NCI-H128 (cell line): ENCODE data around the gene WNK3.

Source experiments
- DNase-seq: peaks from one replicate; lab custom pipeline; 2025; ENCODE audit not compliant: unreplicated experiment; lab: John Stamatoyannopoulos, UW

WNK3 gene

DNA sequence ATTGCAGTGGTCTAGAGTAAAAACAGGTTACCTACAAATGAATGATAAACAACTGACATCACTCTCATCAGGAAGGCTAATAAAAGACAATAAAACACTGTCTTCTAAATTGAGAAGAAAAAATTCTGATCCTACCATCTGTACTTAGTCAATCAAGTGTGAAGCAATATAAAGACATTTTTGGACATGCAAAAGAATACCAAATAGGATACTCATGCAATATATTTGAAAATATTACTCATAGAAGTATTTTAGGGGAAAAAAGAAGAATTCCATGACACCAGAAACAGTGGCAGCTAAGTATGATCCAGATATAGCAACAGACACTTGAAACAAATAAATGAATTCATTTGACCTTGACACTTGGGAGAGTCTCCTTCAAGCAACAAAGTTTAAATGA is 111.0 kb downstream of the WNK3 start:
- DNase-seq: no peak

DNA sequence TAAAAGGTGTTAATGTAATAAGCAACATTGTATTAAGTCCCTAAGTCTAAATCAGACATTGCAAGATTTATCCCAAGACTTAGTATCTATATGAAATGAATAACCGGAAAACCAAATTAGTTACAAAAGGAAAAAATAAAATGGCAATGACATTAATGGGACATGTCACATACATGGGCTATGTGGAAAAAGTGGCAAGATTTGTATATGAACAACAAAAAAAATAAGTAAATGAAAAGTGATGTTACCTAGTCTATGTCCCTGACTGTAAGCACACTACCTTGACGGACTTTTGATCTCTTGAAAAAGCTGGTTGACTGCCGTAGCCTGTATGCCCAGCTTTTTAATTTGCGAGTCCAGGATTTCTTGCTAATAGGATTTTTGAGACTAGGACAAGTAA is 119.3 kb downstream of the WNK3 start:
- DNase-seq: no peak

DNA sequence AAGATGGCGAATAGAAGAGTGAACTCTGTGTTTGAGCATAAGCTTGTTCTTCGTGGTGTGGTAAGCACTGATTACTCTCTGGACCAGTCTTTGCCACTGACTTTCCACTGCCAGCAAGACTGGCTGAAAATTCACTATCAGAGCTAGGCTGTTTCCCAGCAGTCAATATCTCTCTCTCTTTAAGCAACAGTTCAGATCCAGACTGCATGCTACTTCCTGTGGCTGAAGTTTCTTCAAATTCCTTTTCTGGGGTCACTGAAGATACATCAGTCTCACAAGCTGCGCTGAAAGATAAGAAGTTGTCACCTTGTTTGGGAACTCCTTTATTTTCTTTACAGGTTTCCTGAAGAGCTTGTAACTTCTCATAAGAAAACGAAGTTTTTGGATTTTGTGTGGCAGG is 120.8 kb downstream of the WNK3 start:
- DNase-seq: no peak

DNA sequence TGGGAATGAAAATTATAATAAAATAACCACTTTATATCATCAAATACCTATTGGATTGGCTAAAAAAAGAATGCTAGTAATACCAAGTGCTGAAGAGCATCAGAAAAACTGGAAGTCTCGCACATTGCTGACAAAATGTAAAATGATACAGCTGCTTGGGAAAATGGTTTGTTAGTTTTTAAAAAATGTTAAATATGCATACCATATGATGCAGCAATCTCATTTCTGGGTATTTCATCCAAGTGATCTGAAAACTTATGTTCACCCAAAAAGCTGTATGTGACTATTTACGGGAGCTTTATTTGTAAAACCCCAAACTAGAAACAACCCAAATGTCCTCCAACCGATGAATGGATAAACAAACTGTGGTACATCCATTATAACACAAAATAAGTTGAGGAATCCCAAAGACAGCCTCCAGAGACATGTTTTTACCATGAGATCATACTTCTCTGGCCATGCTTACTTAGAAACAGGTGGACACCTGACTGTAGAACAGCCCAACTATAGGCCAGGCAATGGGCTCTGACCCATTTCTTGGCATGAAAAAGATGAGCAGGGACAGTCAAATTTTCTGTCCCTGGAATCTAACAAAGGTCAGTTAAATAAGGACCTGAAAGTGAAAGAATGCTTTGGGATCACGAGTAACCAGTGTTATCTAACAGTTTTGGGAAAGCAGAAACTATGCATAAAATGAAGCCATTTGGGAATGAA is 127.3 kb downstream of the WNK3 start:
- no peak for DNase-seq

DNA sequence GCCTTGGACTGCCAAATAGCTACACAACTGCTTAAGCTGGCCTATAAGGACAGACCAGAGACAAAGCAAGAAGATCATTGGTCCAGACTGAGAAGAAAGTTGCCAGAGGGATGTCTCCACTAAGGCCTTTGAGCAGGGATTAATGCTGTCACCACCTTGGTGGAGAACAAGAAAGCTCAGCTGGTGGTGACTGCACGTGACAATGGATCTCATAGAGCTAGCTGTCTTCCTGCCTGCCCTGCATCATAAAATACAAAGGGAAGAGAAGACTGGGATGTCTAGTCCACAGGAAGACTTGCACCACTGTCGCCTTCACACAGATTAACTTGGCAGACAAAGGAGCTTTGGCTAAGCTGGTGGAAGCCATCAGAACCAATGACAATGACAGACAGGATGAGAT is 134.3 kb downstream of the WNK3 start:
- no peak for DNase-seq

DNA sequence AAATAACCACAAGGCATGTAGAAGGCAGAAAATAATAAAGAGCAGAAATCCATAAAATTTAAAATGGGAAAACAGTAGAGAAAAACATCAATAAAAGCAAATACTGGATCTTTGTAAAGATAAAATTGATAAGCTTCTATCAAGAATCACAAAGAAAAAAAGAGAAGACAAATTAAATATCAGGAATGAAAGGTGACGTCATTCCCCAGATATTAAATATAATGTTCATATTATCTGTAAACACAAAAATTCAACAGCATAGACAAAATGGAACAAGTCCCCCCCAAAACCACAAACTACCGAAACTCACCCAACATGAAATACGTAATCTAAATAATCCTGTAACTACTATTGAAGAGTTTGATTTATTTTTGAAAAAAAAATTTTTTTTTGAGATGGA is 144.2 kb downstream of the WNK3 start:
- no peak for DNase-seq

DNA sequence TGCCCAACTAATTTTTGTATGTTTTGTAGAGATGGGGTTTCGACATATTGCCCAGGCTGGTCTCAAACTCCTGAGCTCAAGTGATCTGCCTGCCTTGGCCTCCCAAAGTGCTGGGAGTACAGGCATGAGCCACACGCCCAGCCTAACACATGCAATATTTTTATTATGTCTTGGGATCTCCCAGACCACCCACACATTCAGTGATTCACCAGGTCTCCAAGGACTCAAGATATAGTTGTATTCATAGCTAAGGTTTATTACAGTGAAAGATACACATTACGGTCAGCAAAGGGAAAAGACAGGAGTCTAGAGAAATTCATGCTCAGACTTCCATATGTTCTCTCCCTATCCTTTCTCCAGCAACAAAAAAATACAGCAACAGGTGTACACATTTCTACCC is 149.3 kb downstream of the WNK3 start:
- no peak for DNase-seq

DNA sequence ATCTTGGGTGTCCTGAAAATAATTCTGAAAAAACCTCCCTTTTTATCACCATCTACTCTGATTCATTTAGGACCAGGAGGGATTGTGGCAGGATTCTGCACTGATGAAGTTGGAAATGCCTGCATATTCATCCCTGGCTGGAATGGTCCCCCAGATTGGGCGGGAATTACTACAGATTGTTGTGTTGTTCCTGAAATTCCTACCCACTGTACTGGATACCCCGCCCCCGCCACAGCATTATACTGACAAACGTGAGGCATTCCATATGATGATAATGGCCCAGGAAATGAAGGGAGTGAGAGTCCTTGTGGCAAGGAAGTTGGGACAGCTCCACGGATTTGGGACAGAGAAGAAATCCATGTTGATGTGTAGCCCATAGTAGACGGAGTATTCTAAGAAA is 159.6 kb downstream of the WNK3 start:
- no peak for DNase-seq

DNA sequence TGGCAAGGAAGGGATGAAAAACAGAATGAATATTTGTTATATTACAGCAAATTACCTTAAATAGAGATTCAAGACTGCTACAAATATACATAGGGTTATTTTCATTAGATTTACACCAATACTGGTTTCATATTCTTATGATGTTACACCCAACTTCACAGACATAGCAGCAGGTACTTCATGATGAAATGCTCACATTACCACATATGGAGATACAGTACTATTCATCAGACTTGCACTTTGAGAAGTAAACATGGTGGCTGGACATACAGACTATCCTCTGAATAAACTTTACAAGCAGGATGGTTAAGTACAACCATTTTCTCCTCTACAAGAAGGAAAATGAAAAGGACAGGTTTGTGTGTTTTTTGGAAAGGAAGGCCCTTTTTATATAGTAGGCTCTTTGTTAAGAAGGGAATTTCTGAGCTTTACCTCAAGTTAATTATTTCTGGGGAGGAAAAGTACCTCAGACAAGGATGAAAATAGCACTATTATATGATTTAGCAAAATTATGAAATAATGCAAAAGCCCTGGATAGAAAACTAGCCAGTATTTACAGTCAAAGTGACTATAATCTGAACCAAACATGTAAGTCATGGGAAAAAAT is 162.8 kb downstream of the WNK3 start:
- DNase-seq: no peak

DNA sequence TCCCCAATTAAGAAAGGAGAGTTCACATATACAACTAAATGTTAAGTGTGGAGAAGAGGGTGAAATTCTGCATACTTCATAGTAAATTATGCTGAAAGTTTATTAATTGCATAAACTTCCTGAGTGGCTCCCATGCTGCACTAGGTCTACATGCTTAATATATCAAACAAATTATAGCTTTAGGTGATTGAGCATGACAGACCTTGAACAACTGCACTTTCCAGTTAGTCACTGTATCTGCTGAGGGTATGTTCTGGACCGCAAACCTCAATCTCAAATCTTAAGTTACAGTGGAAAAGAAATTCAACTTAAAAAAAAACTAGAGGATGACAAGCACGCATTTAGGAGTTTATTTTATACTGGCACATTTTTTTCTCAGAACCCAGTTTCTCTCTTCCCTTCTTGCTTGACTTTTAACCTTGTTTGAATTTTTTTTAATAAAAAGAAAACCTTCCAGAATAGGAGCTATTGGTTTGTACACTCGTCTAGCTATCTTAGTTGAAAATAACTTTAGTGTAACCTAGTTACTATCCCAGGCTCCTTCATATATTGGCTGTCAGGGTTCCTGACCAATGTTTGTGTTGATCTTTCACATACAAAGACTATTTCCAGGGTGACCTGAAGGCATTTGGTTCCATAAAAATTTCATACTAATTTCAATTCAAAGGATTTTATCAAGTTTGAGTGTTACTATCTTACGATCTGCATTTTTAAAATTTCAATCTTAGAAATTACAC is 164.6 kb downstream of the WNK3 start:
- no peak for DNase-seq

DNA sequence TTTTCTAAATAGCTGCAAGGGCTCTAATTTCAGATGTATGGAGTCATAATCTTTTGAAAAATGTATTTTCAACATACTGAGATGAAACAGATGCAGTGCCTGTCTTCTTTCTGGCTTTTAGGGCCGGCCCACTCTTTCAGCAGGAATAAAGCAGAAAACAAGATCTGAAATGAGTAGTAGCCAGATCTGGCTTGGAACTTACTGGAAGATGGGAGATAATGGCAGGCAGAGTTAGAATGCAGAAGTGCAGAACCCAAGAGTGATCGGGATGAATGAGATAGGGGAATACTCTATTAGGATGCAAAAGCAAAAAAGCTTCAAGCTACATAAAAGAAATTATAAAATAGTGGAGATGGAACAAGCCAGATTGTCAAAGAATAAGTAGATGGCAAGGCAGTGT is 173.4 kb downstream of the WNK3 start:
- no peak for DNase-seq

DNA sequence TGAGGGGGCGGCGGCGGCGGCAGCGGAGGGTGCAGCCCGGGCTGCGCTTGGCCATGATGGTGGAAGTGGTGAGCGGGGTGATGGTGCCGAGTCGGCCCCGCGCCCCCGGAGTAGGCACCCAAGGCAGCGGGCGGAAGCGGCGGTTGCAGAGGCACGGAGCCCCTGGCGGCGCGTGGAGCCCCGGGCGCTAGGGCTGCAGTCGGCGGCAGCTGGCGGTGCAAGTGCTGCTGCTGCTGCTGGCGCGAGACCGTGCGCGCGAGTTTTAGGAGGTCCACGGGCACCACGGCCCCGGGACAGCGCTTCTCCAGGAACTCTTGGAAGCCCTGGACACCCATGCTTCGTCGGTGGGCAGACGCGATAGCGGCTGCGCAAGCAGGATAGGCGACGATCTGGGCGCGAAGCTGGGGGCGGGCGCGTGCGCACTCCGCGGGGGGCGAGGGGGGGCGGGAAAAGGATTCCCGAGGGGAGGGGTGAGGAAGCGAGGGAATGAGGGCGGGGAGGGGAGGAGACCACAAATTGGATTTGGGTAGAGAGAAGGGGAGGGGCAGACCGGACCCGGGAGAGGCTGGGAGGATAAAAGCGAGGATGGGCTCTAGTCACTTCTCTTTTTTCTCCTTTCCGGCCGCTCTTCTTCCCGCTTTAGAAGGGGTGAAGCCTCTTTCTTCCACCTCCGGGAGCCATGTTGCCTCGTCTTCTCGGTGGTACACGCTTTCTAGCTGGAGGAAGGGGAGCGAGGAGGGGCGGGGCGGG is 174.8 kb downstream of the WNK3 start, which contains the start of gene FAM120C:
TSS of gene FAM120C (minus strand) at position 391 of the 750 bp plus-strand sequence. CDS start at position 335, 56 bp downstream.
- DNase-seq: no peak

DNA sequence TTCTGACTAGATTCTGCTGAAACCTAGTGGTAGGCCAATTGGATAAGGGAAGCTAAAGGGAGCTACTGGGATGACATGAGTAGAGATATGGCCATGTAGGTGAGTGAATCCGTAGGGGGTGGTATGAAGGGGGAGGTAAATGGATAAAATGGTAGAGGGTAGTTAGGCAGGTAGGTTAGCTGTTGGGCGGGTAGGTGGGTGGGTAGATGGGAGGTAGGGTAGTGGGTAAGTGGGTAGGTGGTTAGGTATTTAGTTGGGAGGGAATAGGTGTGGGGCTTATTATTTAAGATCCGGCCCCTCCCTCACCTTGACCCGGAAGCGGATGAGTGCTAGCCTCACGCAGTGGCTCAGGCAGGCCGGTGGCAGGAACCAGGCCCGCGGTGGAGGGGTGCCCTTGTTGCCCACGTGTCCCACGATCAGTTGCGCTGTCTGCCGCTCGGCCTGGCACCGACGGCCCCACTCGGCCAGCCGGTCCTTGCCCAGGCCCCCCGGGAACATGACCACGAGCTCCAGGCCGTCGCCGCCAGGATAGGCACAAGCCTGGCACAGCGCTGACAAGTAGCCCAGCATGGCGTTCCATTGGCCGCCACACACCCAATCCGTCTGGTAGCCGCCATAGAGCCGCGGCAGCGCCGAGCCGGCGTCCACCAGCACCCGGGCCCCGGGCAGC is 175.5 kb downstream of the WNK3 start:
- DNase-seq: no peak

DNA sequence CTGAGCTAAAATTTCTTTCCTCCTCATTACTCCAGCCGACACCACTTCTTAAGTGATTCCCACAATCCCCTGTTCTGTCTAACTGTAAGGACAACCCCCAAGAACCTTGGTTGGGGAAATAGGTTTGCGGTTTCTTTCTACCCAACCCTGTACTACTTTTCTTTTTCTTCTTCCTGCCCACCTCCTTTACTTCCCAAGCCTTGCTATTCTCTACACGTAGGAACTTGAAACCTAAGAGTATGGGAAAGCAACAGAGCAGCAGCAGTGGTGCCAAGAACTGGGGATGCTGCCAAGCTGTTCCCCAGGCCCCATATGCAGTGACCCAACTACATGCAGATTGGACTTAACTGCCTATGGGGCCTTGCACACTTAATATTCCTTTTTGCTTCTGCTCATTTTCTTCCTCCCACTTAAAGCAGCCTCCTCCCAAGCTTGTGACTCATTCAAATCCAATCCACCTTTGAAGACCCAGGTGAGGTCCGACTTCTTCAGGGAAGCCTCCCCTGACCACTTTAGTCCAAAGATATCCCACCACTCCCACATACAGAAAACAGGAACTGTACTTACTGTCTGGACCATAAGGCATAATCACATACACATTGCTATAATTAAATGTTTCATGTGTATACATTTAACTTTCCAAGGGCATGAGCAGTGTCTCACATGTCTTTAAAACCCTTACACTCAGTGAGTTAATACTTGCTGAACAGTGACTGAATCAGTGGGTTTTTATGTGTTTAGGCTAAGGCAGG is 176.5 kb downstream of the WNK3 start:
- no peak for DNase-seq

DNA sequence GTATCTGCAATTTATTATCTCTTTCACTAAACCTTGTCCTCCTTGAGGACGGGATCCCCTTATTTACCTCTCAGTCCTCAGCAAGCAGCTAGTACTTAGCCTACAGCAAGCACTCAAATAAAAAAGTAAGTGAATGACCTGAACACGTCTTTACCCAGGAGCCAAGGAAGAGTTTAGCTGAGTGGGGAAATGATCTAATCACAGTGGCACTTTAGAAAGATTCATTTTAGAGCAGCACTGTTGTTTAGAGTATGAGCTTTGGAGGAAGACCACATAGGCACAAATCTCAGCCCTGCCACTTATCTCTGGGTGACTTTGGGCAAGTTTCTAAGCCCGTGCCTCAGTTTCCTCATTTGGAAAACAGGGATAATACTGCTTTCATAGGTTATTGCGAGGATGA is 177.4 kb downstream of the WNK3 start:
- DNase-seq: no peak

DNA sequence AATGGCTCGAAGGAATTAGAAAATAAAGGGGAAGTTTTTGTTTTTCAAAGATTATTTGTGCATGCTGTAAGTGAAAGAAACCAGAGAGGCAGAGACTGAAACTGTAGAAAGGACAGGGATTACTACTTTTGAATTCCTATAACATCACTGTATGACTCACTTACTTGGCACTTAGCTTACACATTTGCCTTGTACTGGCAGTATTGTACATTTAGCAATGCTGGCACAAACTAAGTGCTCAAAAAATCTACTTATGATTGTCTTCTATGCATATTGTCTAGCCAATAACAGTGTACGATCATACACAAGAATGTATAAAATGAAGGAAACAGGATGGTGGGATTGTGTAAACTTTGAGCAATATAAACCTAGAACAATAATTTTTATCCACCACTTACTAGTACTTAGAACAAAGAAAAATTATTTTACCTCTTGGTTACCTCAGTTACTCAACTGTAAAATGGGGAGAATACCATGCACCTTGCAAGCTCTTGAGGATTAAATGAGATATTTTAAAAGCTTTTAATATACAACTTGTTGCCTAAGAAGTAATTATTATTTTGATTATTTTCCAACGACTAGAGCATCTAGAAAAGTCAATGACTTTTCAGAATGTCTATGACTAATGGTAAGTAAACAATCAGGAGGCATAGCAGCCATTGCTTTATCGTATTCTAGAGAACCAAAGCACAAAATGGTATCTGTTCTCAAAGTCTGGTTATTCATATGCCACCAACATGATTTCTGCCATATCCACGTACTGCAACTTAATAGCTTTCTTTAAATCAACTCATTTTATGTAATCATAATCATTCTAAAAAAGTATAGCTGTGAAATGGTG is 179.5 kb downstream of the WNK3 start:
- no peak for DNase-seq

DNA sequence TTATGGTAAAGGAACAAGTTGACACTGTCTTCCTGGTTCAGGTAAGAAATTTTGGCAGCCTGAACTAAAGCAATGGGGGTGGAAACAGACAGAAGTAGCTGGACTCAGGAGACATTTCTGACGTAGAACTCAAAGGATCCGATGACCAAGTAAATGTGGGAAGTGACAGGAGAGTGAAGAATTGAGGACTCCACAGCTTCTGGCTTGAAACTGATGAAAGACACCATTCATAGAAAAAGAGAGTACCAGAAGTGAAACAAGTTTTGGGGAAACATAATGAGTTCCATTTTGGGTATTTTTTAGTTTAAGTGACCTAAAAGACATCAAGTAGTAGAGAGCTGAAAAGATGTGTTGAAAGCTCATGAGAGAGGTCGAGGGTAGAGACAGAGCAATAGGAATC is 180.5 kb downstream of the WNK3 start:
- DNase-seq: no peak

DNA sequence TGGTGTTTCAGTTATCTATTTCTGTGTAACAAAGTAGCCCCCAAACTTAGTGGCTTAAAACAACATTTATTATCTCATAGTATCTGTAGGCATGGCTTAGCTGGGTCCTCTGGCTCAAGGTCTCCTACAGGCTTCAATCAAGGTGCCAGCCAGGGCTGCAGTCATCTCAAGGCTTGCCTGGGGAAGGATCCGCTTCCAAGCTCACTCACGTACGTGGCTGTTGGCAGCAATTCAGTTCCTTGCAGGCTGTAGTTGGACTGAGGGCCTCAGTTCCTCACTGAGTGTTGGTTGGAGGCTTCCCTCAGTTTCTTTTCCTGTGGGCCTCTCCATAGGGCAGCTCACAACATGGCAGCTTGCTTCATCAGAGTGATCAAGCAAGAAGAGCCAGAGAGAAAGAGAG is 184.1 kb downstream of the WNK3 start:
- DNase-seq: no peak

DNA sequence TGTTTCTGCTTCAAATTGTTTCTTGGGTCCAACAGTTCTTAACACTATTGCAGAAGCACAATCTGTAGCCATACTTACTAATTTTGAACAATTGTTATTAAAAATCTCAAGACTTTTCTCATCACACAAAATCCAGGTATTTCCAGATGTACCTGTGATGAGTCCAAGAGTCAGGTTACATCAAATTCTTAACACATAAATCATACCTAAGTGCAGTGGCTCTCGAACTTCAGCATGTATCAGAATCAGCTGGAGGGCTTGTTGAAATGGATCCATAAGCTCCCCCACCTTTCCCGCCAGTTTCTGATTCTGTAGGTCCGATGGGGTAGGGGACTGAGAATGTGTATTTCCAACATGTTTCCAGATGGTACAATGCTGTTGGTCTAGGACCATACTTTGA is 185.4 kb downstream of the WNK3 start:
- DNase-seq: no peak
